Epithelial cell of esophagus (primary cell): ENCODE results near the gene PIP4K2C.
"Not testable (repeated sequence)": the region's sequence is repeated elsewhere in the genome, so short reads cannot be mapped to it uniquely, and the experiment has no call there.

Experiments
- DNase-seq: peaks from one replicate; pipeline ENCODE4 v3.0.0; 2010; ENCODE audit warnings: low read depth
- H3K4me3 ChIP-seq: 2 replicates; pipeline ENCODE4 v1.5.1; 2011; ENCODE audit warnings: mild to moderate bottlenecking, low read length, control low read depth
- TF ChIP-seq, protein P1 (sequence below): IDR thresholded peaks from 2 replicates; pipeline ENCODE4 v1.5.1; 2011; ENCODE audit warnings: low read depth, mild to moderate bottlenecking, low read length, control low read depth, inconsistent platforms; ENCODE audit not compliant: insufficient read depth; ENCODE audit errors: missing control alignments

Gene PIP4K2C

DNA sequence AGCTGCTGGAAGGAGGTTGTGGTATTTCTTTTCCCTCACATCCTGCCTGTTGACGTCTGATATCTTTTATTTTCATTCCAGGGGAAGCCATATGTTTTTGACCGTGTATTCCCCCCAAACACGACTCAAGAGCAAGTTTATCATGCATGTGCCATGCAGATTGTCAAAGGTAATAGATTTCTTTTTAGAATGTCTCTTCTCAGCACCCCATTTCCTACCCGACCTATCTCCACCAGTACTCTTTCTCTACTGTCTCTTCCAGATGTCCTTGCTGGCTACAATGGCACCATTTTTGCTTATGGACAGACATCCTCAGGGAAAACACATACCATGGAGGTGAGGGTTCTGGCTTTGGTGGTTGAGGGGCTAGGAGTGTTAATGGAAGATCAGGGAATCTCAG, 27.6 kb upstream of the PIP4K2C start:
- TF ChIP-seq, protein P1, sequence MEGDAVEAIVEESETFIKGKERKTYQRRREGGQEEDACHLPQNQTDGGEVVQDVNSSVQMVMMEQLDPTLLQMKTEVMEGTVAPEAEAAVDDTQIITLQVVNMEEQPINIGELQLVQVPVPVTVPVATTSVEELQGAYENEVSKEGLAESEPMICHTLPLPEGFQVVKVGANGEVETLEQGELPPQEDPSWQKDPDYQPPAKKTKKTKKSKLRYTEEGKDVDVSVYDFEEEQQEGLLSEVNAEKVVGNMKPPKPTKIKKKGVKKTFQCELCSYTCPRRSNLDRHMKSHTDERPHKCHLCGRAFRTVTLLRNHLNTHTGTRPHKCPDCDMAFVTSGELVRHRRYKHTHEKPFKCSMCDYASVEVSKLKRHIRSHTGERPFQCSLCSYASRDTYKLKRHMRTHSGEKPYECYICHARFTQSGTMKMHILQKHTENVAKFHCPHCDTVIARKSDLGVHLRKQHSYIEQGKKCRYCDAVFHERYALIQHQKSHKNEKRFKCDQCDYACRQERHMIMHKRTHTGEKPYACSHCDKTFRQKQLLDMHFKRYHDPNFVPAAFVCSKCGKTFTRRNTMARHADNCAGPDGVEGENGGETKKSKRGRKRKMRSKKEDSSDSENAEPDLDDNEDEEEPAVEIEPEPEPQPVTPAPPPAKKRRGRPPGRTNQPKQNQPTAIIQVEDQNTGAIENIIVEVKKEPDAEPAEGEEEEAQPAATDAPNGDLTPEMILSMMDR = no peak
- DNase-seq = no peak
- no peak overlapping the region for H3K4me3 ChIP-seq

DNA sequence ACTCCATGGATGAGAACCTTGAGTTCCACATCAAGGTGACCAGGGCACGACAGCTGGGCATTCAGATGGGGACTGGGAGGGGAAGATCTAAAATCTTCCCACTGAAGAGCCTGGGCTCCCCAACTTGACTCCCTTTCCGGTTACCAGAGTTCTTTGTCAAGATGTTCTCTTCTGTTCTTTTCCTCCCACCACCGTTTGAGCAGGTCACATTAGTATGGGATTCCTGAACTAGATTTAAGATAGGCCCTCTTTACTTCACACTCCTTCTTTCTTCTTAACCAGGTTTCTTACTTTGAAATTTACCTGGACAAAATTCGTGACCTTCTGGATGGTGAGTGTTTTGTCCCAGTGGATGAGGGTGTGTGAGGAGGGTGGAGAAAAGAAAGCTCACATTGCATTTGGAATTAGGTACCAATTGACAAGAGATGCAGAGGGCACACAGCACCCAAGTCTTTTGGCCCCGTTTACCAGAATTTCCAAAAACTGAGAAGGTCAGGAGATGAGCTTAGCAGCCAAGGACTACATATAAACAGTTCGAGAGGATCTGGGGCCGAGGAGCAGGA, 26.7 kb upstream of the PIP4K2C start:
- TF ChIP-seq, protein P1 = no peak
- H3K4me3 ChIP-seq = no peak overlapping the region
- DNase-seq = no peak

DNA sequence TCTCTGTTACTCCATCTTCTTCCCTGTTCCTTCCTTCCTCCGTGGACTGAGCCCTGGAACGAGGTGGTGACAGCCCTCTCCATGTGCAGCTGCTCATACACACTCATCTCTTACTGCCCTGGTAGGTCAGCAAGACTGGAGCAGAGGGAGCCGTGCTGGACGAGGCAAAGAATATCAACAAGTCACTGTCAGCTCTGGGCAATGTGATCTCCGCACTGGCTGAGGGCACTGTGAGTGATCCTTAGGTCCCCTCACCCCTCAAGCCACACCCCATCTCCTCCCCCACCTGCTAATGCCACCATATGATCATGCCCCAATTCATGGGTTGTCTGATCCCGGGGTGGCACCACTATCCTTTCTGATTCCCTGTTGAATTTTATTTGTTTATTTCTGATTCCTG, 22.2 kb upstream of the PIP4K2C start:
- no peak for DNase-seq
- TF ChIP-seq, protein P1 = no peak
- no peak overlapping the region for H3K4me3 ChIP-seq

DNA sequence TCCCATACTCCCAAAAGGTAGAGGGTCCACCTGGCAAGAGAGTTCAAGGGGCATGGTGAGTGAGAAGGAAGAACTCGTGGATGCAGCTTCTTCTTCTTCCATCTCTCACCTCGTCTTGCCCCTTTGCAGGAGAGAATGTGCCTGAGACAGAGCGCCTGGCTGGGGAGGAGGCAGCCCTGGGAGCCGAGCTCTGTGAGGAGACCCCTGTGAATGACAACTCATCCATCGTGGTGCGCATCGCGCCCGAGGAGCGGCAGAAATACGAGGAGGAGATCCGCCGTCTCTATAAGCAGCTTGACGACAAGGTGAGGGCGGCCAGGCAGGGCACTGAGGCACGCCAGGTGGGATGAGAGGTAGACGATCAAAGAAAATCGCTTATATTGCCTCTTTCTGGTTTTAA, 21.1 kb upstream of the PIP4K2C start:
- H3K4me3 ChIP-seq = no peak overlapping the region
- TF ChIP-seq, protein P1 = no peak

DNA sequence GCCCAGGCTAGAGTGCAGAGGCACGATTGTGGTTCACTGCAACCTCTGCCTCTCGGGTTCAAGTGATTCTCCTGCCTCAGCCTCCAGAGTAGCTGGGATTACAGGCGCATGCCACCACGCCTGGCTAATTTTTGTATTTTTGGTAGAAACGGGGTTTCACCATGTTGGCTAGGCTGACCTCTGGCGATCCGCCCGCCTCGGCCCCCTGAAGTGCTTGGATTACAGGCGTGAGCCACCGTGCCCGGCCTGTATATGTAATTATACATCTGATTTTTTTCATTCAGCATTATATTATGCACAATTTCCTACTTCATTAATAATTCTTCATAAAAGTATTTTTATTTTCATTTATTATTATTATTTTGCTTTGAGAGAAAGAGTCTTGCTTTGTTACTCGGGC, 20.6 kb upstream of the PIP4K2C start:
- H3K4me3 ChIP-seq = not testable (repeated sequence)

More for the DNA sequence above, 21.1 kb upstream of the PIP4K2C start:
- no peak for DNase-seq

DNA sequence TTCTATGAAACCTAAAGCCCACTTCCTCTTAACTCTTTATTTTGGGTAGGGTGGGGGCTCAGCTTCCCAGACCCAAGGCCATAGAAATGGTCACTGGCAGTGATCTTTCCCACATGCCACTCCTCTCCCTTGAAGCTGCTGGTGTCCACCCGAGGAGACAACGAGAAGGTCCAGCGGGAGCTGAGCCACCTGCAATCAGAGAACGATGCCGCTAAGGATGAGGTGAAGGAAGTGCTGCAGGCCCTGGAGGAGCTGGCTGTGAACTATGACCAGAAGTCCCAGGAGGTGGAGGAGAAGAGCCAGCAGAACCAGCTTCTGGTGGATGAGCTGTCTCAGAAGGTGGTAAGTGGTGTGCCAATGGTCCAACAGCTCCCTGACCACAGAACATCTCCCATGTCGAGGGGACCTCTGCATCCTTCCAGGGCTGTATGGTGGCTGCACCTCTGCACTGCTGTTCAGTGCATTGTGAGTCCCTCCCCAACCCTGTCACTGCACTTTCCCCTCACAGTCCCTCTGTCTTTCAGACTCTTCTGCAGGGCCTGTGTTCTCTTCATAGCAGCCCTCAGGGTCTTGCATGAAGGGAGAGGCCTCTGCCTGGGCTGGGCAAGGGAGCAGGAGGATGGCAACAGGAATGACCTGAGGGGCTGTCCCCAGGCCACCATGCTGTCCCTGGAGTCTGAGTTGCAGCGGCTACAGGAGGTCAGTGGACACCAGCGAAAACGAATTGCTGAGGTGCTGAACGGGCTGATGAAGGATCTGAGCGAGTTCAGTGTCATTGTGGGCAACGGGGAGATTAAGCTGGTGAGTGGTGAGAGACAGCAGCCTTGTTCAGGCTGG, 18.8 kb upstream of the PIP4K2C start:
- TF ChIP-seq, protein P1 = no peak
- no peak for DNase-seq
- no peak overlapping the region for H3K4me3 ChIP-seq

More for the DNA sequence above, 20.6 kb upstream of the PIP4K2C start:
- DNase-seq = not testable (repeated sequence)

DNA sequence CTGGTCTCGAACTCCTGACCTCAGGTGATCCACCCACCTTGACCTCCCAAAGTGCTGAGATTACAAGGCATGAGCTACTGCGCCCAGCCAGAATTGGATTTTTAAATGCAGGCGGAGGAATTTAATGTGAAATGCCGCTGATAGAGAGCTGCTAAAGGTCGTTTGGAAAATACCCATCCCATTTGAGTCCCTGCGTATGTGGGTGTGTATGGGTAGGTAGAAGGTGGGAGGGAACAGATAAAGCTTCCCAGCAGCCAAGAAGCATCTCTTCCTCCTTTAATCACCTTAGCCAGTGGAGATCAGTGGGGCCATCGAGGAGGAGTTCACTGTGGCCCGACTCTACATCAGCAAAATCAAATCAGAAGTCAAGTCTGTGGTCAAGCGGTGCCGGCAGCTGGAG, 16.2 kb upstream of the PIP4K2C start:
- DNase-seq = no peak
- H3K4me3 ChIP-seq = no peak overlapping the region
- TF ChIP-seq, protein P1 = no peak
